ENCODE measurements around the gene ITIH1. TPM values are rescaled to one million over a fixed set of nuclear protein-coding genes. Genes with fewer than 3 reads are reported as not detected.
A peak's percentile ranks its signal among the peaks of the same experiment; 100 is the strongest.

ITIH1 gene
- total and polyA plus RNA-seq, 2 of the 4 experiments (the other 2 are of a cell fraction) = not detected

- intact Hi-C loops (cut with micrococcal nuclease) (no loop called here), in situ Hi-C loops (cut with MboI; ENCODE audit: low sequenced_read_pairs) (no loop called here), dilution Hi-C loops (cut with HindIII; ENCODE audit: low sequenced_read_pairs, unreplicated experiment) (no loop called here)
- ChIA-PET CTCF (no interaction called here), POLR2A (ENCODE audit: unreplicated experiment) (no interaction called here)
- no peak overlapping the region for H2BK15ac ChIP-seq (ENCODE audit: low read depth, low read length)
- no peak overlapping the region for H2BK120ac ChIP-seq (ENCODE audit: low read depth, low read length)
- H2AK5ac ChIP-seq (ENCODE audit: low read depth, low read length) = no peak overlapping the region
- H3K27me3 ChIP-seq (ENCODE audit: control insufficient read depth, insufficient read depth, low read length) = peaks cover 8% of the 10 kb centered on the region; the same call in 1 of the 2 replicates
- H3K79me1 ChIP-seq (ENCODE audit: low read depth in 1 of 2, low read length in 2 of 2) = peaks cover 13 to 19% of the 10 kb centered on the region in 2 experiments
- no peak overlapping the region for H3K14ac ChIP-seq (replicated peaks; ENCODE audit: low read depth, low read length)
- H4K20me1 ChIP-seq (ENCODE audit: insufficient read depth, low read length) = no peaks in the 10 kb centered on the region
- H3K4me2 ChIP-seq (ENCODE audit: low read depth, low read length) = no peak overlapping the region
- H3K18ac ChIP-seq (ENCODE audit: low read depth, low read length) = no peak overlapping the region
- TF ChIP-seq MXI1 (IDR thresholded peaks at IDR 0.05; ENCODE audit: borderline replicate concordance, low read depth, low read length) (no peak), BHLHE40 (IDR thresholded peaks at IDR 0.05; ENCODE audit: low read depth, low read length) (no peak), MAFK (IDR thresholded peaks at IDR 0.05; ENCODE audit: low read depth, low read length) (no peak), CHD1 (IDR thresholded peaks at IDR 0.05; ENCODE audit: low read depth, low read length) (no peak), CTCF (conservative IDR thresholded peaks at IDR 0.05; ENCODE audit: low read depth, low read length) (no peak), FOS (IDR thresholded peaks at IDR 0.05; ENCODE audit: low read depth, low read length) (no peak), NFE2L2 (IDR thresholded peaks at IDR 0.05; ENCODE audit: low read depth, low read length) (no peak), RCOR1 (IDR thresholded peaks at IDR 0.05; ENCODE audit: insufficient replicate concordance, low read length) (no peak), RAD21 (IDR thresholded peaks at IDR 0.05; ENCODE audit: low read length) (no peak), MAZ (IDR thresholded peaks at IDR 0.05; ENCODE audit: borderline replicate concordance, low read depth, low read length) (no peak), CEBPB (IDR thresholded peaks at IDR 0.05; ENCODE audit: low read depth, low read length) (no peak)
- TF ChIP-seq, protein P1, sequence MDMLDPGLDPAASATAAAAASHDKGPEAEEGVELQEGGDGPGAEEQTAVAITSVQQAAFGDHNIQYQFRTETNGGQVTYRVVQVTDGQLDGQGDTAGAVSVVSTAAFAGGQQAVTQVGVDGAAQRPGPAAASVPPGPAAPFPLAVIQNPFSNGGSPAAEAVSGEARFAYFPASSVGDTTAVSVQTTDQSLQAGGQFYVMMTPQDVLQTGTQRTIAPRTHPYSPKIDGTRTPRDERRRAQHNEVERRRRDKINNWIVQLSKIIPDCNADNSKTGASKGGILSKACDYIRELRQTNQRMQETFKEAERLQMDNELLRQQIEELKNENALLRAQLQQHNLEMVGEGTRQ (IDR thresholded peaks at IDR 0.05; ENCODE audit: low read depth, low read length) = no peak
- TF ChIP-seq, protein P2, sequence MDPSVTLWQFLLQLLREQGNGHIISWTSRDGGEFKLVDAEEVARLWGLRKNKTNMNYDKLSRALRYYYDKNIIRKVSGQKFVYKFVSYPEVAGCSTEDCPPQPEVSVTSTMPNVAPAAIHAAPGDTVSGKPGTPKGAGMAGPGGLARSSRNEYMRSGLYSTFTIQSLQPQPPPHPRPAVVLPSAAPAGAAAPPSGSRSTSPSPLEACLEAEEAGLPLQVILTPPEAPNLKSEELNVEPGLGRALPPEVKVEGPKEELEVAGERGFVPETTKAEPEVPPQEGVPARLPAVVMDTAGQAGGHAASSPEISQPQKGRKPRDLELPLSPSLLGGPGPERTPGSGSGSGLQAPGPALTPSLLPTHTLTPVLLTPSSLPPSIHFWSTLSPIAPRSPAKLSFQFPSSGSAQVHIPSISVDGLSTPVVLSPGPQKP (IDR thresholded peaks at IDR 0.05; ENCODE audit: borderline replicate concordance, low read depth, low read length) = no peak
- peaks cover 7% of the 10 kb centered on the region for H3K9me1 ChIP-seq (ENCODE audit: insufficient read depth, low read length)
- no peak overlapping the region for H3K56ac ChIP-seq (ENCODE audit: extremely low read depth, insufficient read depth, low read length)
- DNase-seq (no peak), ATAC-seq (ENCODE audit: low read depth) (no peak)
- no peaks in the 10 kb centered on the region for H3K36me3 ChIP-seq (ENCODE audit: control insufficient read depth, insufficient read depth, low read length)
- H2AK9ac ChIP-seq (replicated peaks; ENCODE audit: low read depth, low read length, poor library complexity) = no peak overlapping the region
- no peak overlapping the region for H3K23ac ChIP-seq (ENCODE audit: low read depth, low read length)
- H3K27ac ChIP-seq (ENCODE audit: insufficient read depth, low read length) = no peak overlapping the region
- H2BK5ac ChIP-seq (ENCODE audit: low read depth, low read length, poor library complexity, severe bottlenecking) = no peak overlapping the region
- no peak overlapping the region for H3K9ac ChIP-seq (ENCODE audit: low read depth, low read length)
- H4K91ac ChIP-seq (ENCODE audit: insufficient read depth, low read depth, low read length) = no peak overlapping the region
- no TSS peak for BruUV-seq (replicated peaks)
- peak overlapping the region; percentile 10 for H2AFZ ChIP-seq (replicated peaks; ENCODE audit: low read length, poor library complexity)
- H4K8ac ChIP-seq (ENCODE audit: low read depth in 2 of 2, low read length in 2 of 2) = no peak overlapping the region
- no peak overlapping the region for H3K4ac ChIP-seq (ENCODE audit: low read depth, low read length)
- no peak overlapping the region for H3K4me3 ChIP-seq (ENCODE audit: insufficient read depth, low read depth, low read length)
- WGBS, 2 experiments (ENCODE audit: extremely low coverage in 2 of 2, insufficient read length in 1 of 2) = 92% methylated on average over 5 of the region's 13 CpGs; no CpG with 5 or more reads in 1 of the 2 experiments
- no peak overlapping the region for H2BK20ac ChIP-seq (ENCODE audit: low read depth, low read length)
- H3K9me3 ChIP-seq (ENCODE audit: control insufficient read depth, insufficient read depth, low read length) = no peaks in the 10 kb centered on the region
- no peaks in the 10 kb centered on the region for H3K4me1 ChIP-seq (ENCODE audit: control insufficient read depth, insufficient read depth, low read length)
- H4K5ac ChIP-seq (ENCODE audit: low read depth, low read length) = no peak overlapping the region
Observed at GRCh38 chr3:52773361-52774065, 3.9 kb upstream of the ITIH1 start.

All from IMR-90 (cell line).